Fibroblast of lung (primary cell): ENCODE measurements around the gene DNAJC7. TPM values are rescaled to one million over a fixed set of nuclear protein-coding genes. Genes with fewer than 3 reads are reported as not detected.

ENCODE experiments used
- DNase-seq, 2 donors: peaks; one replicate each; pipeline versions ENCODE4 v3.0.0 to v3.0.0-alpha.2; 2010; ENCODE audit warnings: low read depth in 2 of 2
- H2AFZ ChIP-seq: 2 replicates; pipeline ENCODE4 v1.5.1; 2012; ENCODE audit warnings: low read length, control low read depth, inconsistent platforms
- H3K27ac ChIP-seq: 2 replicates; pipeline ENCODE4 v1.5.1; 2011; ENCODE audit warnings: low read length, control low read depth; ENCODE audit not compliant: insufficient read depth
- H3K27me3 ChIP-seq: 2 replicates; pipeline ENCODE4 v1.5.1; 2011; ENCODE audit warnings: mild to moderate bottlenecking, low read length; ENCODE audit not compliant: control insufficient read depth, insufficient read depth
- H3K36me3 ChIP-seq: 2 replicates; pipeline ENCODE4 v1.5.1; 2011; ENCODE audit warnings: low read length; ENCODE audit not compliant: control insufficient read depth, insufficient read depth
- H3K4me1 ChIP-seq: 2 replicates; pipeline ENCODE4 v1.5.1; 2011; ENCODE audit warnings: low read length; ENCODE audit not compliant: control insufficient read depth, insufficient read depth; ENCODE audit errors: extremely low read depth
- H3K4me2 ChIP-seq: 2 replicates; pipeline ENCODE4 v1.5.1; 2011; ENCODE audit warnings: low read length, control low read depth; ENCODE audit not compliant: insufficient read depth; ENCODE audit errors: extremely low read depth
- H3K4me3 ChIP-seq, 4 experiments: fragments of 200-600 bp in 1 of 4; sonication (generic) in 1 of 4; replicated peaks in 1 of 4; 2 replicates each; pipeline ENCODE4 v1.5.1; 2011 to 2016; ENCODE audit warnings: low read length in 4 of 4, low read depth in 3 of 4, mild to moderate bottlenecking in 3 of 4, control low read depth in 2 of 4, inconsistent platforms in 1 of 4, mixed read lengths in 1 of 4; ENCODE audit not compliant: insufficient read depth in 1 of 4; ENCODE audit errors: control extremely low read depth in 1 of 4
- H3K79me2 ChIP-seq: 2 replicates; pipeline ENCODE4 v1.5.1; 2012; ENCODE audit warnings: mild to moderate bottlenecking, low read length, inconsistent platforms; ENCODE audit not compliant: control insufficient read depth, insufficient read depth
- H3K9ac ChIP-seq: 2 replicates; pipeline ENCODE4 v1.5.1; 2011; ENCODE audit warnings: mild to moderate bottlenecking, low read length, control low read depth; ENCODE audit not compliant: insufficient read depth
- H3K9me3 ChIP-seq: 2 replicates; pipeline ENCODE4 v1.5.1; 2012; ENCODE audit warnings: low read depth, low read length; ENCODE audit not compliant: control insufficient read depth, insufficient read depth
- H4K20me1 ChIP-seq: 2 replicates; pipeline ENCODE4 v1.5.1; 2011; ENCODE audit warnings: low read length; ENCODE audit not compliant: control insufficient read depth, insufficient read depth; ENCODE audit errors: extremely low read depth
- EZH2 ChIP-seq: IDR thresholded peaks from 2 replicates; pipeline ENCODE4 v1.5.1; 2012; ENCODE audit warnings: low read length, control low read depth, mild to moderate bottlenecking; ENCODE audit errors: missing control alignments
- polyA plus RNA-seq, 2 donors: library from polyadenylated mRNA; depleted of rRNA in 1 of 2; stranded (reverse) in 1 of 2; unstranded in 1 of 2; fragments of >200 nt; gene quantifications; 2 replicates each; pipeline ENCODE4 v1.2.1, GENCODE V29; 2011 to 2012; ENCODE audit warnings: missing spikeins in 1 of 2
- total RNA-seq: library from RNA; depleted of rRNA; stranded (reverse); fragments of >200 nt; gene quantifications from 2 replicates; pipeline ENCODE4 v1.2.1, GENCODE V29; 2014
- TF ChIP-seq, protein P1 (sequence below), 2 donors: IDR thresholded peaks in 1 of 2; conservative IDR thresholded peaks in 1 of 2; 1 replicate in 1 of 2; 2 replicates in 1 of 2; pipeline ENCODE4 v1.5.1; 2011 to 2012; ENCODE audit warnings: low read length in 2 of 2, control low read depth in 1 of 2, inconsistent platforms in 1 of 2, low read depth in 1 of 2, mild to moderate bottlenecking in 1 of 2

DNAJC7 gene
- total and polyA plus RNA-seq, 2 donors (not counting 1 experiment from before 2014, with no cell fraction given) = 53.5 to 78.8 TPM

DNA sequence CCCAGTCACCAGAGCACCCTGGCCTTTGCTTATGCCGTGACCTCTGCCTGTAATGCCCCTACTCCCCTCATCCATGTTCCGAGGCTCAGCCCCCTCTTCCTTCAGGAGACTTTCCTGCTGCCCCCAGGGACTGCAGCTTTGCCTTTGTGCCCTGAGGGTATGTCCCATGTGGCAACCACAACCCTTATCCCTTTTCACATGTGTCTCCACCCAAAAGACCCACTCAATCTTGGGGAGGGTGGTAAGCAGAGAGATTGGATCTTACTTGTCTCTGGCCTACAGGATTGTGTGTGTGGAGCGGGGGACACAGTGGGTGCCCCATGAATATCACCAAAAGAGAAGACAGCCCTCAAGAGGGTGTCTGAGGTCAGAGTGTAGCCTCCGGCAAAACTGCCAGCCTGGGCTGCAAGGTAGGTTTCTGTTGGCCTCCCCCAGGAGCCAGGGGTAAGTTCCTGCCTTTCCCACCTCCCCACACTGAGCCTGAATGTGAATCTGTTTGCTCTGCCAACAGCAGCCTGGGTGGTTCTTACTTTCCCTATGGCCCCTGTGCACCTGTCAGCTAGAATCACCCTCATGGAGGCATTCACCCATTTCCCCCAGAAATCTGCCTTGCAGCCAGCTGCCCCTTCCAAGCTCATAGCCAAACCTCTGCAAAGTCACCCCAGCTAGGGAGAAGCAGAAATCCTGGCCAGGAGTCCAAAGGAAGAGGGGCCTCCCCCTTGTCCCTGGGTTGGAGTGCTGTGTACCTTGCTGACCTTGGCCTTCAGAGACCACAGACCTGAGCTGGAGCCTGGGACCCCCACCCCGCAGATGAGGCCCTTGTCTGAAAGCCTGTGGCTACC is 44.6 kb upstream of the DNAJC7 start:
- no peak for DNase-seq
- Histone ChIP-seq H3K4me1 (no peaks in the 10 kb centered on the region), H3K9ac (no peak overlapping the region), H3K27me3 (peaks cover 9% of the 10 kb centered on the region), H3K4me3 (no peak overlapping the region), H3K79me2 (no peaks in the 10 kb centered on the region), H3K27ac (no peak overlapping the region), H2AFZ (no peak overlapping the region), H3K36me3 (no peaks in the 10 kb centered on the region), H3K9me3 (no peaks in the 10 kb centered on the region), H3K4me2 (no peak overlapping the region), H4K20me1 (no peaks in the 10 kb centered on the region)
- TF ChIP-seq, protein P1, sequence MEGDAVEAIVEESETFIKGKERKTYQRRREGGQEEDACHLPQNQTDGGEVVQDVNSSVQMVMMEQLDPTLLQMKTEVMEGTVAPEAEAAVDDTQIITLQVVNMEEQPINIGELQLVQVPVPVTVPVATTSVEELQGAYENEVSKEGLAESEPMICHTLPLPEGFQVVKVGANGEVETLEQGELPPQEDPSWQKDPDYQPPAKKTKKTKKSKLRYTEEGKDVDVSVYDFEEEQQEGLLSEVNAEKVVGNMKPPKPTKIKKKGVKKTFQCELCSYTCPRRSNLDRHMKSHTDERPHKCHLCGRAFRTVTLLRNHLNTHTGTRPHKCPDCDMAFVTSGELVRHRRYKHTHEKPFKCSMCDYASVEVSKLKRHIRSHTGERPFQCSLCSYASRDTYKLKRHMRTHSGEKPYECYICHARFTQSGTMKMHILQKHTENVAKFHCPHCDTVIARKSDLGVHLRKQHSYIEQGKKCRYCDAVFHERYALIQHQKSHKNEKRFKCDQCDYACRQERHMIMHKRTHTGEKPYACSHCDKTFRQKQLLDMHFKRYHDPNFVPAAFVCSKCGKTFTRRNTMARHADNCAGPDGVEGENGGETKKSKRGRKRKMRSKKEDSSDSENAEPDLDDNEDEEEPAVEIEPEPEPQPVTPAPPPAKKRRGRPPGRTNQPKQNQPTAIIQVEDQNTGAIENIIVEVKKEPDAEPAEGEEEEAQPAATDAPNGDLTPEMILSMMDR (conservative IDR thresholded peaks at IDR 0.05 in 1 of 2, IDR thresholded peaks at IDR 0.05 in 1 of 2; ENCODE audit: low read depth in 1 of 2, low read length in 2 of 2) = no peak
- no peak for TF ChIP-seq EZH2

DNA sequence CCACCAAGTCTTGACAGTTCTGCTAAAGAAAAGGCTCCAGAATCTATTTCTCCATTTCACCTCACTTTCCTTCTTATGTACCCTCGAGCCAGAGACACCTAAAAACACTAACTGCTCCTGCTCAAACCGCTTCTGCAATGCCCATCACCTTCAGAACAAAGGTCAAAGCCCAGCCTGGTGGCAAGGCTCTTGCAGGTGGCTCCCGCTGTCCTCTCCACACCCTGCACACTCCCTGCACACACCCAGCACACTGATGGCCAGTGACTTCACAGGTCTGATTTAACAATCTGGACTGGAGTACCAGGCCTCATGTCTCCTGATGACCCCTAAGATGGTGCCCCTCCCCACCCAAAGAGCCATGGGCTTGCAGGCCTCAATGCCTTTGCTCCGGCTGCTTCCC is 43.0 kb upstream of the DNAJC7 start:
- H3K27me3 ChIP-seq = peaks cover 9% of the 10 kb centered on the region
- no peaks in the 10 kb centered on the region for H4K20me1 ChIP-seq
- no peaks in the 10 kb centered on the region for H3K9me3 ChIP-seq
- H3K27ac ChIP-seq = no peak overlapping the region
- no peak overlapping the region for H3K9ac ChIP-seq
- H2AFZ ChIP-seq = no peak overlapping the region
- TF ChIP-seq EZH2 = no peak
- TF ChIP-seq, protein P1 (conservative IDR thresholded peaks at IDR 0.05 in 1 of 2, IDR thresholded peaks at IDR 0.05 in 1 of 2; ENCODE audit: low read depth in 1 of 2, low read length in 2 of 2) = no peak
- H3K4me3 ChIP-seq = no peak overlapping the region
- DNase-seq = no peak
- H3K36me3 ChIP-seq = no peaks in the 10 kb centered on the region
- H3K79me2 ChIP-seq = no peaks in the 10 kb centered on the region
- no peaks in the 10 kb centered on the region for H3K4me1 ChIP-seq
- H3K4me2 ChIP-seq = no peak overlapping the region

DNA sequence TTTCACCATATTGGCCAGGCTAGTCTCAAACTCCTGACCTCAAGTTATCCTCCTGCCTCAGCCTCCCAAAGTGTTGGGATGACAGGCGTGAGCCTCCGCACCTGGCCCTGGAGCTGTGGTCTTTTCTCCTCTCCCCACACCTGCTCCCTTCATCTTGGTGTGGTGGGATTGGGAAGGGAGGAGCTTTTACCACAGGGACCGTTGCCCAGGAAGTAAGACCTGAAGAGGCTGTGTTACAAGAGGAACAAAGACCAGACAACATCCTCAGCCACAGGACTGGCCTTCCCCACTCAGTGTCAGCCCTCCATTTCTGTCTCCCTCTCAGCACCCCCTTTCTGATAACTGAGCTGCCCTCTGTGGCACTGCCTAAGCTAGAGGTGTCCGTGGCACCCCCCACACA is 42.6 kb upstream of the DNAJC7 start:
- H3K27me3 ChIP-seq = peaks cover 9% of the 10 kb centered on the region
- TF ChIP-seq, protein P1 (conservative IDR thresholded peaks at IDR 0.05 in 1 of 2, IDR thresholded peaks at IDR 0.05 in 1 of 2; ENCODE audit: low read depth in 1 of 2, low read length in 2 of 2) = no peak
- no peak for TF ChIP-seq EZH2
- no peak for DNase-seq

More for the DNA sequence above, 42.6 kb upstream of the DNAJC7 start:
- Histone ChIP-seq H2AFZ (no peak overlapping the region), H3K27ac (no peak overlapping the region), H3K9ac (no peak overlapping the region), H3K36me3 (no peaks in the 10 kb centered on the region), H3K4me3 (no peak overlapping the region), H3K79me2 (no peaks in the 10 kb centered on the region), H3K4me1 (no peaks in the 10 kb centered on the region), H4K20me1 (no peaks in the 10 kb centered on the region), H3K4me2 (no peak overlapping the region), H3K9me3 (no peaks in the 10 kb centered on the region)
